ENCODE data around the gene MSLN. TPM values are rescaled to one million over a fixed set of nuclear protein-coding genes. Genes with fewer than 3 reads are reported as not detected.

The MSLN gene
- total and polyA plus RNA-seq, 2 of the 8 experiments (the other 6 are each of a cell fraction or from before 2014, with no cell fraction given): 0.28 to 0.50 TPM

- no peak overlapping the region for H3K18ac ChIP-seq (ENCODE audit: extremely low read depth, low read length)
- no peak overlapping the region for H2BK15ac ChIP-seq (ENCODE audit: low read length)
- H3K79me2 ChIP-seq (ENCODE audit: control insufficient read depth in 1 of 2, insufficient read depth in 2 of 2, low read length in 2 of 2): no peaks in the 10 kb centered on the region
- H3K27ac ChIP-seq (ENCODE audit: low read depth, low read length): no peak overlapping the region
- H4K91ac ChIP-seq (replicated peaks; ENCODE audit: insufficient read length, low read length): no peak overlapping the region
- H3K56ac ChIP-seq (replicated peaks; ENCODE audit: insufficient read length, low read depth, low read length): no peak overlapping the region
- peaks cover 0 to 16% (median 5%) of the 10 kb centered on the region in 4 experiments; a peak in 4 of 7 replicates for H3K27me3 ChIP-seq (replicated peaks in 1 of 4; ENCODE audit: control insufficient read depth in 3 of 4, extremely low read depth in 1 of 4, insufficient read depth in 3 of 4, low read length in 3 of 4)
- H2BK5ac ChIP-seq (ENCODE audit: low read depth, low read length): no peak overlapping the region
- no peaks in the 10 kb centered on the region; a peak in 1 of 4 replicates for H3K9me3 ChIP-seq (ENCODE audit: insufficient read depth in 2 of 2, low read depth in 1 of 2, low read length in 1 of 2)
- H3K23me2 ChIP-seq (ENCODE audit: low read depth, low read length): peaks cover 27% of the 10 kb centered on the region; the same call in 1 of the 2 replicates
- H3K4ac ChIP-seq (replicated peaks; ENCODE audit: insufficient read length, low read depth, low read length): no peak overlapping the region
- H2BK20ac ChIP-seq (ENCODE audit: low read length): no peak overlapping the region
- no peak overlapping the region for H4K8ac ChIP-seq (ENCODE audit: extremely low read depth, insufficient read depth, low read length)
- no peak overlapping the region for H2BK120ac ChIP-seq (replicated peaks; ENCODE audit: low read depth, low read length)
- peak in 1 of 2 experiments; percentile 39 for DNase-seq (ENCODE audit: low read depth in 1 of 2, low spot score in 2 of 2)
- H3K79me1 ChIP-seq (ENCODE audit: low read depth, low read length): no peaks in the 10 kb centered on the region
- H3K9ac ChIP-seq (replicated peaks in 1 of 4; ENCODE audit: extremely low read depth in 1 of 4, low read depth in 3 of 4, low read length in 3 of 4): no peak overlapping the region
- H2AK5ac ChIP-seq (ENCODE audit: low read depth, low read length): no peak overlapping the region
- H3K36me3 ChIP-seq (ENCODE audit: control insufficient read depth in 2 of 4, insufficient read depth in 4 of 4, low read length in 3 of 4): peaks cover 0 to 6% (median 0%) of the 10 kb centered on the region in 4 experiments; a peak in 1 of 8 replicates
- no peak overlapping the region for H3K14ac ChIP-seq (ENCODE audit: insufficient read length)
- CTCF ChIA-PET (ENCODE audit: partially characterized antibody): interaction anchor here (0.5 to 35.8 kb wide), 4 partner anchors 8 to 76 kb away, joined by 3 to 977 read pairs (median 700); partner anchors contain the start of genes ANTKMT, CCDC78, CHTF18 and CIAO3
- no peak overlapping the region for H3K4me2 ChIP-seq (ENCODE audit: insufficient read depth in 1 of 2, low read depth in 2 of 2, low read length in 2 of 2)
- no peak for FAIRE-seq
- peaks cover 4 to 12% of the 10 kb centered on the region in 2 experiments for H4K20me1 ChIP-seq (replicated peaks in 1 of 2; ENCODE audit: control insufficient read depth in 1 of 2, insufficient read depth in 2 of 2, low read length in 2 of 2)
- H2BK12ac ChIP-seq (ENCODE audit: low read depth, low read length): no peak overlapping the region
- WGBS, 2 experiments (ENCODE audit: extremely low coverage in 1 of 2, insufficient coverage in 1 of 2, insufficient read length in 1 of 2, insufficient replicate concordance in 2 of 2, low coverage in 1 of 2, low lambda C conversion rate in 2 of 2, missing lambda C conversion rate in 1 of 2): 80% methylated on average over 7 of the region's 7 CpGs; no CpG with 5 or more reads in 1 of the 2 experiments
- H3K23ac ChIP-seq (ENCODE audit: insufficient read length): no peak overlapping the region
- no peak overlapping the region for H3K4me3 ChIP-seq (ENCODE audit: extremely low read depth in 1 of 4, insufficient read depth in 2 of 4, low read depth in 3 of 4, low read length in 4 of 4)
- no peak for TF ChIP-seq ASH2L (IDR thresholded peaks at IDR 0.05; ENCODE audit: low read length)
- no peak for TF ChIP-seq SP2 (IDR thresholded peaks at IDR 0.05; ENCODE audit: low read length)
- no peak for TF ChIP-seq TAF7 (optimal IDR thresholded peaks at IDR 0.05; ENCODE audit: borderline replicate concordance, low read depth, low read length)
- no peak for TF ChIP-seq SIRT6 (IDR thresholded peaks at IDR 0.05; ENCODE audit: low read length)
- no peak for TF ChIP-seq RBBP5 (IDR thresholded peaks at IDR 0.05; ENCODE audit: borderline replicate concordance, low read depth, low read length)
- no peak for TF ChIP-seq SRF (IDR thresholded peaks at IDR 0.05; ENCODE audit: low read depth, low read length)
- TF ChIP-seq CTBP2 (IDR thresholded peaks at IDR 0.05; ENCODE audit: borderline replicate concordance, insufficient read depth, insufficient read length, low read length): no peak
- no peak for TF ChIP-seq YY1 (IDR thresholded peaks at IDR 0.05; ENCODE audit: low read depth, low read length)
- TF ChIP-seq GTF2F1 (IDR thresholded peaks at IDR 0.05; ENCODE audit: borderline replicate concordance, low read depth, low read length): no peak
- TF ChIP-seq TBP (IDR thresholded peaks at IDR 0.05; ENCODE audit: low read depth, low read length): no peak
- TF ChIP-seq CEBPB (IDR thresholded peaks at IDR 0.05; ENCODE audit: low read depth, low read length): no peak
- no peak for TF ChIP-seq KDM1A (IDR thresholded peaks at IDR 0.05; ENCODE audit: borderline replicate concordance, low read length)
- no peak overlapping the region for H2AFZ ChIP-seq (ENCODE audit: low read length)
- POLR2A ChIA-PET (ENCODE audit: partially characterized antibody): interaction anchor here (1.1 to 23.0 kb wide), 15 partner anchors 2 to 76 kb away, joined by 3 to 353 read pairs (median 7); partner anchors contain the start of genes ANTKMT, CCDC78, CHTF18 and CIAO3
- H3K4me1 ChIP-seq (replicated peaks in 1 of 4; ENCODE audit: control insufficient read depth in 3 of 4, insufficient read depth in 4 of 4, low read length in 3 of 4): peaks cover 0 to 18% (median 11%) of the 10 kb centered on the region in 4 experiments; a peak in 5 of 7 replicates
- H4K5ac ChIP-seq (ENCODE audit: insufficient read length, low read depth, low read length): no peak overlapping the region
Measured at GRCh38 chr16:725041-725376, 35.5 kb upstream of the MSLN start.
